NOMO-1 treated with DMSO at 0.1 percent for 48 hours (cell line): Measurements from ENCODE around the gene AKAP7.
A peak's percentile ranks its signal among the peaks of the same experiment; 100 is the strongest.

Experiments
- DNase-seq: peaks from one replicate; lab custom pipeline; 2025; ENCODE audit not compliant: unreplicated experiment; lab: John Stamatoyannopoulos, UW

Gene AKAP7

GRCh38 chr6:131132360-131132759 is 2.9 kb upstream of the AKAP7 start:
- DNase-seq = no peak

GRCh38 chr6:131134220-131134979 is 867 bp upstream of the AKAP7 start:
- no peak for DNase-seq

GRCh38 chr6:131134980-131135243 is 355 bp upstream of the AKAP7 start:
- no peak for DNase-seq

GRCh38 chr6:131136021-131136786 is 937 bp downstream of the AKAP7 start:
- DNase-seq = peak; percentile 22

- DNase-seq = peak; percentile 41
These were observed 4.3 kb downstream of the AKAP7 start for GRCh38 chr6:131139599-131139998.

- no peak for DNase-seq
These were observed 8.1 kb downstream of the AKAP7 start for GRCh38 chr6:131143319-131143718.

- DNase-seq = no peak
These were observed 11.6 kb downstream of the AKAP7 start for GRCh38 chr6:131146865-131147264.

- no peak for DNase-seq
These were observed 21.1 kb downstream of the AKAP7 start for GRCh38 chr6:131156411-131156810.

GRCh38 chr6:131159578-131159977 is 24.3 kb downstream of the AKAP7 start:
- DNase-seq = no peak

GRCh38 chr6:131160254-131160758 is 25.0 kb downstream of the AKAP7 start:
- DNase-seq = no peak

GRCh38 chr6:131161987-131162386 is 26.7 kb downstream of the AKAP7 start:
- DNase-seq = no peak

- no peak for DNase-seq
These were observed 28.6 kb downstream of the AKAP7 start for GRCh38 chr6:131163886-131164285.

- DNase-seq = no peak
These were observed 29.2 kb downstream of the AKAP7 start for GRCh38 chr6:131164506-131164905.

GRCh38 chr6:131167773-131168172 is 32.5 kb downstream of the AKAP7 start:
- no peak for DNase-seq

- no peak for DNase-seq
These were observed 34.3 kb downstream of the AKAP7 start for GRCh38 chr6:131169613-131170012.

GRCh38 chr6:131172222-131172621 is 37.0 kb downstream of the AKAP7 start:
- DNase-seq = no peak

- no peak for DNase-seq
These were observed 38.4 kb downstream of the AKAP7 start for GRCh38 chr6:131173680-131174079.

GRCh38 chr6:131175564-131175963 is 40.3 kb downstream of the AKAP7 start:
- DNase-seq = no peak

GRCh38 chr6:131177996-131178395 is 42.7 kb downstream of the AKAP7 start:
- no peak for DNase-seq

- DNase-seq = peak; percentile 40
These were observed 47.7 kb downstream of the AKAP7 start for GRCh38 chr6:131182991-131183425.

- DNase-seq = no peak
These were observed 48.3 kb downstream of the AKAP7 start for GRCh38 chr6:131183427-131184095.

- DNase-seq = no peak
These were observed 56.3 kb downstream of the AKAP7 start for GRCh38 chr6:131191590-131191989.
